Transverse colon (tissue), 4 donors: ENCODE data around the gene CAT.

Source experiments
- POLR2A ChIP-seq: fragments of 450-650 bp; IDR thresholded peaks from one replicate; pipeline ENCODE4 v1.6.1; 2016; ENCODE audit warnings: antibody characterized with exemption, mild to moderate bottlenecking, moderate library complexity
- POLR2AphosphoS5 ChIP-seq, 3 donors: sonication (generic); formaldehyde crosslinking; IDR thresholded peaks; one replicate each; pipeline ENCODE4 v1.6.1; 2016; ENCODE audit warnings: antibody characterized with exemption in 3 of 3
- TF ChIP-seq, protein P1 (sequence below), 5 experiments: fragments of 200-600 bp in 3 of 5; fragments of 450-650 bp in 2 of 5; sonication (generic) in 3 of 5; IDR thresholded peaks; 1 replicate in 2 of 5; 2 replicates in 3 of 5; pipeline ENCODE4 v1.5.1; 2016 to 2017; ENCODE audit warnings: antibody characterized with exemption in 5 of 5, inconsistent platforms in 3 of 5, mild to moderate bottlenecking in 2 of 5, moderate library complexity in 1 of 5

DNA sequence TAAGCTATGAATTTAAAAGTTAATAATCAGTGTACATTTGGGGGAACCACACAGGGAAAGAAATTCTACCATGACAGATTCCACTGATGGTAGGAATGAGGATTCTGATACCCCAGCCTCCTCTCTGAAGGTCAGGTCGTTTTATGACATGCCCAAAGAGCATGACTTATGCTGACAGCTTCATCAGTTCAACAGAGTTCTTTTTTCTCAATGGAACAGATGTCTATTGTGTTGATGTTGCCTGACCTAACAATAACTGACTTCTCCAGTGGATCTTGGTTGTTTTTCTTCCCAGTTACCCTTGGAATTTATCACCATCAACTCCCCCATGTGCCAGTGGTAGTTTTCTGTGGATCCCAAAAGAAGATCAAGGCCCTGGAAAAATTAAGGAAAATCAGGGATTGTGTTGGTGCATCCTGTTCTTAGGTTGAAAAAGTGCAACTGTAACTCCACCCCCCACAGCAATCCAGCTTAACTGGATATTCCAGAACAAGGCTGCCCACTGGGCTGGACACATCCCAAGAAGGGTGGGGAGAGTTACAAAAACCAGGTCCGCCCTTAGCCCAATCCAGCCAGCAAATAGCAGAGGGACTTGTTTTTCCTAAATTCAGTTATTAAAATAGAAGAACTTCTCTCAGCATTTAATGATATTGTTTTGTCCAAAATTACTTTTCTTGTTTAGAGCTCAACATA lies 31.5 kb upstream of the CAT start:
- TF ChIP-seq, protein P1, sequence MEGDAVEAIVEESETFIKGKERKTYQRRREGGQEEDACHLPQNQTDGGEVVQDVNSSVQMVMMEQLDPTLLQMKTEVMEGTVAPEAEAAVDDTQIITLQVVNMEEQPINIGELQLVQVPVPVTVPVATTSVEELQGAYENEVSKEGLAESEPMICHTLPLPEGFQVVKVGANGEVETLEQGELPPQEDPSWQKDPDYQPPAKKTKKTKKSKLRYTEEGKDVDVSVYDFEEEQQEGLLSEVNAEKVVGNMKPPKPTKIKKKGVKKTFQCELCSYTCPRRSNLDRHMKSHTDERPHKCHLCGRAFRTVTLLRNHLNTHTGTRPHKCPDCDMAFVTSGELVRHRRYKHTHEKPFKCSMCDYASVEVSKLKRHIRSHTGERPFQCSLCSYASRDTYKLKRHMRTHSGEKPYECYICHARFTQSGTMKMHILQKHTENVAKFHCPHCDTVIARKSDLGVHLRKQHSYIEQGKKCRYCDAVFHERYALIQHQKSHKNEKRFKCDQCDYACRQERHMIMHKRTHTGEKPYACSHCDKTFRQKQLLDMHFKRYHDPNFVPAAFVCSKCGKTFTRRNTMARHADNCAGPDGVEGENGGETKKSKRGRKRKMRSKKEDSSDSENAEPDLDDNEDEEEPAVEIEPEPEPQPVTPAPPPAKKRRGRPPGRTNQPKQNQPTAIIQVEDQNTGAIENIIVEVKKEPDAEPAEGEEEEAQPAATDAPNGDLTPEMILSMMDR (IDR thresholded peaks at IDR 0.05): no peak
- TF ChIP-seq POLR2A: no peak
- TF ChIP-seq POLR2AphosphoS5 (IDR thresholded peaks at IDR 0.05): no peak
